H9 (cell line): ENCODE data around the gene MORF4L1. TPM values are rescaled to one million over a fixed set of nuclear protein-coding genes. Genes with fewer than 3 reads are reported as not detected.

Experiments used
- DNase-seq: peaks from one replicate; pipeline ENCODE4 v3.0.0-alpha.2; 2017
- H2AFZ ChIP-seq: one replicate; pipeline ENCODE4 v1.6.1; 2013; ENCODE audit warnings: mild to moderate bottlenecking, low read length, control low read depth, moderate library complexity
- H2AK5ac ChIP-seq: 2 replicates; pipeline ENCODE4 v1.6.1; 2013; ENCODE audit warnings: low read length, control low read depth, mixed read lengths; ENCODE audit not compliant: insufficient read length
- H2BK120ac ChIP-seq: one replicate; pipeline ENCODE4 v1.6.1; 2013; ENCODE audit warnings: low read depth, mild to moderate bottlenecking, low read length, control low read depth, inconsistent platforms; ENCODE audit not compliant: poor library complexity, severe bottlenecking
- H2BK12ac ChIP-seq: 2 replicates; pipeline ENCODE4 v1.6.1; 2013; ENCODE audit warnings: low read length, control low read depth, mixed read lengths, low read depth; ENCODE audit not compliant: insufficient read length
- H2BK15ac ChIP-seq: 2 replicates; pipeline ENCODE4 v1.6.1; 2013; ENCODE audit warnings: low read depth, low read length, control low read depth
- H2BK20ac ChIP-seq: one replicate; pipeline ENCODE4 v1.6.1; 2013; ENCODE audit warnings: low read depth, mild to moderate bottlenecking, low read length, control low read depth, inconsistent platforms; ENCODE audit not compliant: poor library complexity, severe bottlenecking
- H2BK5ac ChIP-seq: 2 replicates; pipeline ENCODE4 v1.6.1; 2013; ENCODE audit warnings: low read length, control low read depth, mixed read lengths; ENCODE audit not compliant: insufficient read length
- H3K14ac ChIP-seq: 2 replicates; pipeline ENCODE4 v1.6.1; 2013; ENCODE audit warnings: low read length, control low read depth; ENCODE audit not compliant: insufficient read depth
- H3K18ac ChIP-seq: 2 replicates; pipeline ENCODE4 v1.6.1; 2013; ENCODE audit warnings: low read depth, mild to moderate bottlenecking, mixed read lengths, low read length, control low read depth; ENCODE audit not compliant: insufficient read length
- H3K23ac ChIP-seq: 2 replicates; pipeline ENCODE4 v1.6.1; 2013; ENCODE audit warnings: low read length, control low read depth, mixed read lengths, low read depth; ENCODE audit not compliant: insufficient read length
- H3K23me2 ChIP-seq: 2 replicates; pipeline ENCODE4 v1.6.1; 2013; ENCODE audit warnings: low read depth, mild to moderate bottlenecking, mixed read lengths, low read length, control low read depth; ENCODE audit not compliant: insufficient read length, poor library complexity, severe bottlenecking
- H3K27ac ChIP-seq: 2 replicates; pipeline ENCODE4 v1.5.1; 2013; ENCODE audit warnings: low read length, control low read depth, mixed read lengths, low read depth; ENCODE audit not compliant: insufficient read length
- H3K27me3 ChIP-seq: 2 replicates; pipeline ENCODE4 v1.6.1; 2013; ENCODE audit warnings: low read length, control low read depth, inconsistent platforms; ENCODE audit not compliant: insufficient read depth
- H3K4ac ChIP-seq: 2 replicates; pipeline ENCODE4 v1.6.1; 2013; ENCODE audit warnings: low read depth, mild to moderate bottlenecking, control low read depth, inconsistent platforms, low read length, moderate library complexity
- H3K4me1 ChIP-seq: 2 replicates; pipeline ENCODE4 v1.6.1; 2013; ENCODE audit warnings: low read length, control low read depth, inconsistent platforms; ENCODE audit not compliant: insufficient read depth
- H3K4me2 ChIP-seq: 2 replicates; pipeline ENCODE4 v1.6.1; 2013; ENCODE audit warnings: low read length, control low read depth, mixed read lengths; ENCODE audit not compliant: insufficient read length, insufficient read depth
- H3K56ac ChIP-seq: 2 replicates; pipeline ENCODE4 v1.6.1; 2013; ENCODE audit warnings: low read depth, mild to moderate bottlenecking, mixed read lengths, low read length, control low read depth; ENCODE audit not compliant: insufficient read length
- H3K79me1 ChIP-seq: 2 replicates; pipeline ENCODE4 v1.6.1; 2013; ENCODE audit warnings: low read depth, mild to moderate bottlenecking, moderate library complexity, low read length, control low read depth, inconsistent platforms; ENCODE audit not compliant: insufficient read depth, poor library complexity, severe bottlenecking
- H3K79me2 ChIP-seq: 2 replicates; pipeline ENCODE4 v1.6.1; 2013; ENCODE audit warnings: low read length, control low read depth, inconsistent platforms; ENCODE audit not compliant: insufficient read depth
- H3K9ac ChIP-seq: 2 replicates; pipeline ENCODE4 v1.6.1; 2013; ENCODE audit warnings: low read length, control low read depth, mixed read lengths; ENCODE audit not compliant: insufficient read length; ENCODE audit errors: extremely low read depth
- H3K9me3 ChIP-seq: one replicate; pipeline ENCODE4 v1.6.1; 2013; ENCODE audit warnings: low read depth, low read length, inconsistent platforms; ENCODE audit not compliant: control insufficient read depth
- H3T11ph ChIP-seq: one replicate; pipeline ENCODE4 v1.6.1; 2013; ENCODE audit warnings: mild to moderate bottlenecking, low read length, control low read depth, inconsistent platforms
- H4K20me1 ChIP-seq: one replicate; pipeline ENCODE4 v1.6.1; 2013; ENCODE audit not compliant: control insufficient read depth, insufficient read length, insufficient read depth
- H4K5ac ChIP-seq: 2 replicates; pipeline ENCODE4 v1.6.1; 2013; ENCODE audit warnings: low read depth, mild to moderate bottlenecking, mixed read lengths, low read length, control low read depth; ENCODE audit not compliant: insufficient read length
- H4K8ac ChIP-seq: replicated peaks from 2 replicates; pipeline ENCODE4 v1.6.1; 2013; ENCODE audit warnings: low read length, control low read depth, mixed read lengths, low read depth; ENCODE audit not compliant: insufficient read length
- H4K91ac ChIP-seq: 2 replicates; pipeline ENCODE4 v1.6.1; 2013; ENCODE audit warnings: low read depth, mild to moderate bottlenecking, moderate library complexity, mixed read lengths, low read length, control low read depth; ENCODE audit not compliant: insufficient read length
- H3K27ac Mint-ChIP-seq, 3 experiments: 2 replicates in 2 of 3; 3 replicates in 1 of 3; pipeline ENCODE4 v1.8.0; 2020 to 2021; ENCODE audit warnings: mixed read lengths in 3 of 3, mild to moderate bottlenecking in 1 of 3, moderate library complexity in 1 of 3
- H3K27me3 Mint-ChIP-seq: 2 replicates; pipeline ENCODE4 v1.8.0; 2021; ENCODE audit warnings: low read depth, mild to moderate bottlenecking, moderate library complexity, mixed read lengths
- H3K36me3 Mint-ChIP-seq, 3 experiments: 2 replicates in 2 of 3; 3 replicates in 1 of 3; pipeline ENCODE4 v1.8.0; 2020 to 2021; ENCODE audit warnings: low read depth in 3 of 3, mixed read lengths in 3 of 3; ENCODE audit not compliant: insufficient read depth in 1 of 3
- H3K4me1 Mint-ChIP-seq, 2 experiments: 2 replicates each; pipeline ENCODE4 v1.8.0; 2020; ENCODE audit warnings: mixed read lengths in 2 of 2
- H3K4me3 Mint-ChIP-seq, 2 experiments: 2 replicates in 1 of 2; 3 replicates in 1 of 2; pipeline ENCODE4 v1.8.0; 2020 to 2021; ENCODE audit warnings: mild to moderate bottlenecking in 2 of 2, mixed read lengths in 2 of 2, moderate library complexity in 1 of 2
- H3K9me3 Mint-ChIP-seq, 2 experiments: 2 replicates in 1 of 2; 3 replicates in 1 of 2; pipeline ENCODE4 v1.8.0; 2020; ENCODE audit warnings: mild to moderate bottlenecking in 2 of 2, mixed read lengths in 2 of 2, moderate library complexity in 1 of 2
- CTCF ChIP-seq: fragments of 200-600 bp; sonication (generic); conservative IDR thresholded peaks from 3 replicates; pipeline ENCODE4 v1.8.0; 2021; ENCODE audit warnings: antibody characterized with exemption, mild to moderate bottlenecking
- WGBS: extraction: QIAGEN DNeasy Blood & Tissue Kit; methylation state at CpG from one replicate; pipeline ENCODE4 v1.1.7; 2013; ENCODE audit warnings: missing lambda C conversion rate, low lambda C conversion rate, mixed read lengths; ENCODE audit not compliant: insufficient read length; ENCODE audit errors: extremely low coverage; 5-methylcytosine and 5-hydroxymethylcytosine counted together
- total RNA-seq: library from RNA; stranded (reverse); gene quantifications from 2 replicates; pipeline ENCODE4 v1.2.1, GENCODE V29; 2021

MORF4L1 gene
- total RNA-seq, 1 experiment from 2014 or later, result 544 TPM

GRCh38 chr15:78909160-78909695 is 36.5 kb downstream of the MORF4L1 start:
- Histone ChIP-seq H3K79me1 (no peaks in the 10 kb centered on the region), H3K4me2 (no peak overlapping the region), H3K27me3 (no peaks in the 10 kb centered on the region), H2BK120ac (no peak overlapping the region), H3K4ac (no peak overlapping the region), H2BK15ac (no peak overlapping the region), H2BK20ac (no peak overlapping the region), H3K9ac (no peak overlapping the region), H2AFZ (no peak overlapping the region), H3K56ac (no peak overlapping the region), H4K5ac (no peak overlapping the region), H4K91ac (no peak overlapping the region), H3K79me2 (no peaks in the 10 kb centered on the region), H3K9me3 (no peaks in the 10 kb centered on the region), H3K27ac (no peak overlapping the region), H3K23me2 (no peaks in the 10 kb centered on the region), H2BK5ac (no peak overlapping the region), H4K20me1 (no peaks in the 10 kb centered on the region), H4K8ac (no peak overlapping the region), H3K4me1 (peaks cover 2% of the 10 kb centered on the region; the same call in 1 of the 2 replicates), H3K18ac (no peak overlapping the region), H3K14ac (no peak overlapping the region), H3K23ac (no peak overlapping the region), H3T11ph (no peak overlapping the region), H2BK12ac (no peak overlapping the region), H2AK5ac (no peak overlapping the region)
- no peak for TF ChIP-seq CTCF
- Mint-ChIP-seq H3K27me3 (no peaks in the 10 kb centered on the region; the same call in 1 of the 2 replicates), H3K4me3 (no peak overlapping the region), H3K9me3 (no peaks in the 10 kb centered on the region), H3K27ac (peak overlapping the region in 1 of 3 experiments; percentile 26; a peak in 1 of 7 replicates), H3K4me1 (peaks cover 16 to 23% of the 10 kb centered on the region in 2 experiments), H3K36me3 (peaks cover 13 to 59% (median 50%) of the 10 kb centered on the region in 3 experiments; a peak in 6 of 7 replicates)
- WGBS, result no CpG with 5 or more reads among the region's 3 CpGs
- DNase-seq, result no peak
